Measurements from ENCODE around the gene CCR5AS.

CCR5AS gene

GRCh38 chr3:46406788-46407611 lies at the start of gene CCR5AS, which contains the start of gene CCRL2:
Gene CCR5AS (minus strand): TSS chr3:46407066.
Gene CCRL2 (plus strand): TSS chr3:46407259. CDS start chr3:46408080, 821 bp downstream.
- Mint-ChIP-seq H3K36me3 (ENCODE audit: low read depth, unreplicated experiment) (no peaks in the 10 kb centered on the region), H3K27ac (ENCODE audit: unreplicated experiment) (no peak within 1 kb of the TSS), H3K4me1 (ENCODE audit: unreplicated experiment) (peaks cover 23% of the 10 kb centered on the region), H3K4me3 (ENCODE audit: unreplicated experiment) (peak within 1 kb of the TSS; percentile 25), H3K27me3 (ENCODE audit: unreplicated experiment) (peaks cover 3% of the 10 kb centered on the region), H3K9me3 (ENCODE audit: unreplicated experiment) (no peaks in the 10 kb centered on the region)
- DNase-seq (ENCODE audit: low spot score): peak; percentile 25
- no peak for TF ChIP-seq CTCF (IDR thresholded peaks at IDR 0.05; ENCODE audit: unreplicated experiment)

- Mint-ChIP-seq H3K4me1 (ENCODE audit: unreplicated experiment) (no peaks in the 10 kb centered on the region), H3K9me3 (ENCODE audit: unreplicated experiment) (no peaks in the 10 kb centered on the region), H3K36me3 (ENCODE audit: low read depth, unreplicated experiment) (no peaks in the 10 kb centered on the region), H3K27ac (ENCODE audit: unreplicated experiment) (no peak overlapping the region), H3K27me3 (ENCODE audit: unreplicated experiment) (peaks cover 6% of the 10 kb centered on the region), H3K4me3 (ENCODE audit: unreplicated experiment) (no peak overlapping the region)
- no peak for TF ChIP-seq CTCF (IDR thresholded peaks at IDR 0.05; ENCODE audit: unreplicated experiment)
- DNase-seq (ENCODE audit: low spot score): no peak
Measured at GRCh38 chr3:46456118-46456517, 49.3 kb upstream of the CCR5AS start.

- Mint-ChIP-seq H3K36me3 (ENCODE audit: low read depth, unreplicated experiment) (no peaks in the 10 kb centered on the region), H3K27me3 (ENCODE audit: unreplicated experiment) (peaks cover 6% of the 10 kb centered on the region), H3K27ac (ENCODE audit: unreplicated experiment) (no peak overlapping the region), H3K9me3 (ENCODE audit: unreplicated experiment) (no peaks in the 10 kb centered on the region), H3K4me1 (ENCODE audit: unreplicated experiment) (no peaks in the 10 kb centered on the region), H3K4me3 (ENCODE audit: unreplicated experiment) (no peak overlapping the region)
- TF ChIP-seq CTCF (IDR thresholded peaks at IDR 0.05; ENCODE audit: unreplicated experiment): no peak
- no peak for DNase-seq (ENCODE audit: low spot score)
Measured at GRCh38 chr3:46455231-46456115, 48.6 kb upstream of the CCR5AS start.

GRCh38 chr3:46454606-46455005 lies 47.7 kb upstream of the CCR5AS start:
- Mint-ChIP-seq H3K4me1 (ENCODE audit: unreplicated experiment) (no peaks in the 10 kb centered on the region), H3K9me3 (ENCODE audit: unreplicated experiment) (no peaks in the 10 kb centered on the region), H3K4me3 (ENCODE audit: unreplicated experiment) (no peak overlapping the region), H3K36me3 (ENCODE audit: low read depth, unreplicated experiment) (no peaks in the 10 kb centered on the region), H3K27ac (ENCODE audit: unreplicated experiment) (no peak overlapping the region), H3K27me3 (ENCODE audit: unreplicated experiment) (peaks cover 6% of the 10 kb centered on the region)
- no peak for TF ChIP-seq CTCF (IDR thresholded peaks at IDR 0.05; ENCODE audit: unreplicated experiment)
- DNase-seq (ENCODE audit: low spot score): no peak
